Measurements from ENCODE around the gene ZKSCAN5.

DNA sequence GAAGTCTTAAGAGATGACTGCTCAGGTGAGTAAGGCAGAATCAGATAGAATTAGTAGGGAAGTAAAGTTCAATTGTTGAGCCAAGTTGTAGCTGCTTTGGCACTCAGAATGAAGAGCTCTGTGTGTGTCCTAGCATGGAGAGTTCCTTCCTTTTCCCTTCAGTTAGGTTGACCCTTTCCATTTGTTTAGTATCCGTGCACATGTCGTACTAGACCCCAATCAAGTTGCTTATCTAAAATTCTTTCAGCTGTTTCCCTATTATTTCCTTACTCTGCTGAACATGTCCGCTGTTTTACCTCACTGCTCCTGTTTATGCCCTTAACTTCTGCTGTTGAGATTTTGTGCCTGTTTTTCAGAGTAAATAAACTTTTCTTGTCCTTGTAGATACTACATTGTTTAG is 67.3 kb downstream of the ZKSCAN5 start:
- TF ChIP-seq, protein P1, sequence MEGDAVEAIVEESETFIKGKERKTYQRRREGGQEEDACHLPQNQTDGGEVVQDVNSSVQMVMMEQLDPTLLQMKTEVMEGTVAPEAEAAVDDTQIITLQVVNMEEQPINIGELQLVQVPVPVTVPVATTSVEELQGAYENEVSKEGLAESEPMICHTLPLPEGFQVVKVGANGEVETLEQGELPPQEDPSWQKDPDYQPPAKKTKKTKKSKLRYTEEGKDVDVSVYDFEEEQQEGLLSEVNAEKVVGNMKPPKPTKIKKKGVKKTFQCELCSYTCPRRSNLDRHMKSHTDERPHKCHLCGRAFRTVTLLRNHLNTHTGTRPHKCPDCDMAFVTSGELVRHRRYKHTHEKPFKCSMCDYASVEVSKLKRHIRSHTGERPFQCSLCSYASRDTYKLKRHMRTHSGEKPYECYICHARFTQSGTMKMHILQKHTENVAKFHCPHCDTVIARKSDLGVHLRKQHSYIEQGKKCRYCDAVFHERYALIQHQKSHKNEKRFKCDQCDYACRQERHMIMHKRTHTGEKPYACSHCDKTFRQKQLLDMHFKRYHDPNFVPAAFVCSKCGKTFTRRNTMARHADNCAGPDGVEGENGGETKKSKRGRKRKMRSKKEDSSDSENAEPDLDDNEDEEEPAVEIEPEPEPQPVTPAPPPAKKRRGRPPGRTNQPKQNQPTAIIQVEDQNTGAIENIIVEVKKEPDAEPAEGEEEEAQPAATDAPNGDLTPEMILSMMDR (IDR thresholded peaks at IDR 0.05; ENCODE audit: poor library complexity, severe bottlenecking) = no peak
- no peak for TF ChIP-seq SMC3 (conservative IDR thresholded peaks at IDR 0.05; ENCODE audit: poor library complexity)
